H1 (cell line): ENCODE results near the gene ACYP2. TPM values are rescaled to one million over a fixed set of nuclear protein-coding genes. Genes with fewer than 3 reads are reported as not detected.

Experiments used
- CTCF ChIA-PET: fragments of 300-600 bp; sonication (Branson Sonifier 250); formaldehyde crosslinking; loops from one replicate; lab custom pipeline; 2021; ENCODE audit not compliant: partially characterized antibody; lab: Charles Lee
- POLR2A ChIA-PET: fragments of 300-600 bp; sonication (Branson Sonifier 250); formaldehyde crosslinking; loops from one replicate; lab custom pipeline; 2021; ENCODE audit warnings: inconsistent platforms; ENCODE audit not compliant: partially characterized antibody; lab: Charles Lee
- DNase-seq, 2 experiments: peaks; one replicate each; pipeline versions ENCODE4 v3.0.0 to v3.0.0-alpha.2; 2010 to 2022; ENCODE audit warnings: low spot score in 2 of 2, low read depth in 1 of 2, mixed read lengths in 1 of 2
- FAIRE-seq: peaks from 2 replicates; lab custom pipeline; 2011; peaks lifted over from hg19 to GRCh38; lab: Jason Lieb, UNC
- H2AFZ ChIP-seq: 2 replicates; pipeline ENCODE4 v1.8.1; 2012; ENCODE audit warnings: low read length, inconsistent platforms
- H2AK5ac ChIP-seq: 2 replicates; pipeline ENCODE4 v1.6.1; 2013; ENCODE audit warnings: low read depth, low read length
- H2BK120ac ChIP-seq: replicated peaks from 2 replicates; pipeline ENCODE3; 2013; ENCODE audit warnings: low read depth, low read length, inconsistent platforms
- H2BK12ac ChIP-seq: 2 replicates; pipeline ENCODE4 v1.6.1; 2013; ENCODE audit warnings: low read depth, low read length
- H2BK15ac ChIP-seq: 2 replicates; pipeline ENCODE4 v1.6.1; 2013; ENCODE audit warnings: low read length
- H2BK20ac ChIP-seq: 2 replicates; pipeline ENCODE4 v1.6.1; 2013; ENCODE audit warnings: low read length
- H2BK5ac ChIP-seq: 2 replicates; pipeline ENCODE4 v1.6.1; 2013; ENCODE audit warnings: low read depth, low read length
- H3K14ac ChIP-seq: 2 replicates; pipeline ENCODE4 v1.6.1; 2013; ENCODE audit warnings: inconsistent platforms; ENCODE audit not compliant: insufficient read length
- H3K18ac ChIP-seq: 2 replicates; pipeline ENCODE4 v1.6.1; 2013; ENCODE audit warnings: low read length; ENCODE audit errors: extremely low read depth
- H3K23ac ChIP-seq: 2 replicates; pipeline ENCODE4 v1.6.1; 2013; ENCODE audit warnings: inconsistent platforms; ENCODE audit not compliant: insufficient read length
- H3K23me2 ChIP-seq: 2 replicates; pipeline ENCODE4 v1.6.1; 2013; ENCODE audit warnings: low read depth, low read length
- H3K27ac ChIP-seq: 2 replicates; pipeline ENCODE4 v1.6.1; 2011; ENCODE audit warnings: low read depth, low read length, inconsistent platforms
- H3K27me3 ChIP-seq, 4 experiments: replicated peaks in 1 of 4; 1 replicate in 1 of 4; 2 replicates in 3 of 4; pipeline versions ENCODE4 v1.6.1 to v1.8.1; 2011 to 2013; ENCODE audit warnings: low read length in 3 of 4, mild to moderate bottlenecking in 3 of 4, inconsistent platforms in 2 of 4, mixed read lengths in 2 of 4, moderate library complexity in 1 of 4; ENCODE audit not compliant: control insufficient read depth in 3 of 4, insufficient read depth in 3 of 4; ENCODE audit errors: extremely low read depth in 1 of 4
- H3K36me3 ChIP-seq, 4 experiments: 2 replicates each; pipeline versions ENCODE4 v1.6.1 to v1.8.1; 2011 to 2013; ENCODE audit warnings: mild to moderate bottlenecking in 4 of 4, low read length in 3 of 4, moderate library complexity in 2 of 4, control low read depth in 1 of 4, inconsistent platforms in 1 of 4; ENCODE audit not compliant: insufficient read depth in 4 of 4, control insufficient read depth in 2 of 4
- H3K4ac ChIP-seq: replicated peaks from 2 replicates; pipeline ENCODE3; 2013; ENCODE audit warnings: low read length, low read depth, mixed read lengths, inconsistent platforms; ENCODE audit not compliant: insufficient read length
- H3K4me1 ChIP-seq, 4 experiments: replicated peaks in 1 of 4; 1 replicate in 1 of 4; 2 replicates in 3 of 4; pipeline versions ENCODE4 v1.6.1 to v1.8.1; 2011 to 2013; ENCODE audit warnings: low read length in 3 of 4, inconsistent platforms in 2 of 4, mixed read lengths in 1 of 4; ENCODE audit not compliant: insufficient read depth in 4 of 4, control insufficient read depth in 3 of 4
- H3K4me2 ChIP-seq, 2 experiments: 2 replicates each; pipeline versions ENCODE4 v1.6.1 to v1.8.1; 2011 to 2013; ENCODE audit warnings: low read depth in 2 of 2, low read length in 2 of 2, control low read depth in 1 of 2, inconsistent platforms in 1 of 2, mild to moderate bottlenecking in 1 of 2; ENCODE audit not compliant: insufficient read depth in 1 of 2
- H3K4me3 ChIP-seq, 4 experiments: fragments of 200-600, 300-600 bp in 1 of 4; sonication (generic), shearing (Covaris generic), sonication (Bioruptor Twin) in 1 of 4; 2 replicates each; pipeline versions ENCODE4 v1.5.1 to v1.8.1; 2011 to 2016; ENCODE audit warnings: low read length in 4 of 4, low read depth in 3 of 4, control low read depth in 2 of 4, inconsistent platforms in 2 of 4, mild to moderate bottlenecking in 2 of 4, mixed read lengths in 1 of 4, moderate library complexity in 1 of 4; ENCODE audit not compliant: insufficient read depth in 2 of 4; ENCODE audit errors: extremely low read depth in 1 of 4
- H3K56ac ChIP-seq: replicated peaks from 2 replicates; pipeline ENCODE3; 2013; ENCODE audit warnings: low read depth, mild to moderate bottlenecking, mixed read lengths, low read length, inconsistent platforms; ENCODE audit not compliant: insufficient read length
- H3K79me1 ChIP-seq: 2 replicates; pipeline ENCODE4 v1.6.1; 2013; ENCODE audit warnings: low read depth, low read length, control low read depth
- H3K79me2 ChIP-seq, 2 experiments: 2 replicates each; pipeline versions ENCODE4 v1.6.1 to v1.8.1; 2012 to 2013; ENCODE audit warnings: low read length in 2 of 2, mild to moderate bottlenecking in 2 of 2, inconsistent platforms in 1 of 2; ENCODE audit not compliant: insufficient read depth in 2 of 2, control insufficient read depth in 1 of 2
- H3K9ac ChIP-seq, 4 experiments: replicated peaks in 1 of 4; 1 replicate in 1 of 4; 2 replicates in 3 of 4; pipeline versions ENCODE4 v1.6.1 to v1.8.1; 2011 to 2013; ENCODE audit warnings: low read depth in 3 of 4, low read length in 3 of 4, control low read depth in 2 of 4, mild to moderate bottlenecking in 2 of 4, moderate library complexity in 2 of 4, inconsistent platforms in 1 of 4; ENCODE audit errors: extremely low read depth in 1 of 4
- H3K9me3 ChIP-seq, 2 experiments: 2 replicates each; pipeline versions ENCODE4 v1.6.1 to v1.8.1; 2012 to 2013; ENCODE audit warnings: mild to moderate bottlenecking in 2 of 2, moderate library complexity in 2 of 2, control low read depth in 1 of 2, inconsistent platforms in 1 of 2, low read depth in 1 of 2, low read length in 1 of 2, mixed read lengths in 1 of 2; ENCODE audit not compliant: insufficient read depth in 2 of 2
- H4K20me1 ChIP-seq, 2 experiments: replicated peaks in 1 of 2; 2 replicates each; pipeline versions ENCODE3 to v1.8.1; 2011 to 2013; ENCODE audit warnings: inconsistent platforms in 2 of 2, low read length in 2 of 2, mild to moderate bottlenecking in 1 of 2; ENCODE audit not compliant: insufficient read depth in 2 of 2, control insufficient read depth in 1 of 2
- H4K5ac ChIP-seq: 2 replicates; pipeline ENCODE4 v1.6.1; 2013; ENCODE audit warnings: low read length, low read depth, mixed read lengths, inconsistent platforms; ENCODE audit not compliant: insufficient read length
- H4K8ac ChIP-seq: 2 replicates; pipeline ENCODE4 v1.8.0; 2013; ENCODE audit warnings: mild to moderate bottlenecking, moderate library complexity, low read length, inconsistent platforms; ENCODE audit not compliant: insufficient read depth; ENCODE audit errors: extremely low read depth
- H4K91ac ChIP-seq: replicated peaks from 2 replicates; pipeline ENCODE3; 2013; ENCODE audit warnings: low read length, mixed read lengths, inconsistent platforms; ENCODE audit not compliant: insufficient read length
- CTBP2 ChIP-seq: IDR thresholded peaks from 2 replicates; pipeline ENCODE4 v1.7.0; 2011; ENCODE audit warnings: borderline replicate concordance, mild to moderate bottlenecking, moderate library complexity, mixed read lengths, low read length; ENCODE audit not compliant: insufficient read depth, insufficient read length
- KDM5A ChIP-seq: fragments of 200-600 bp; IDR thresholded peaks from 2 replicates; pipeline ENCODE4 v1.7.1; 2012; ENCODE audit warnings: mild to moderate bottlenecking, low read length, inconsistent platforms, mixed read lengths
- MAFK ChIP-seq: IDR thresholded peaks from 2 replicates; pipeline ENCODE4 v1.6.1; 2012; ENCODE audit warnings: low read depth, mild to moderate bottlenecking, improper control_type of control experiment, low read length
- RFX5 ChIP-seq: IDR thresholded peaks from 2 replicates; pipeline ENCODE4 v1.6.1; 2011; ENCODE audit warnings: low read depth, low read length, improper control_type of control experiment, borderline replicate concordance
- RNF2 ChIP-seq: fragments of 200-900, 300-1000 bp; sonication (generic); IDR thresholded peaks from 2 replicates; pipeline ENCODE4 v1.7.1; 2016; ENCODE audit warnings: borderline replicate concordance, low read depth, mild to moderate bottlenecking, antibody characterized with exemption, low read length; ENCODE audit not compliant: poor library complexity, severe bottlenecking; ENCODE audit errors: missing control alignments
- SP4 ChIP-seq: IDR thresholded peaks from 2 replicates; pipeline ENCODE4 v1.6.1; 2012; ENCODE audit warnings: low read length, inconsistent platforms
- TAF7 ChIP-seq: optimal IDR thresholded peaks from 2 replicates; pipeline ENCODE3; 2011; ENCODE audit warnings: low read depth, mild to moderate bottlenecking, inconsistent platforms, low read length, moderate library complexity, borderline replicate concordance
- WGBS, 2 experiments: shearing (Covaris generic) in 1 of 2; methylation state at CpG; one replicate each; pipeline versions ENCODE4 v1.1.6 to v1.1.7; 2013 to 2015; ENCODE audit warnings: low lambda C conversion rate in 2 of 2, mixed read lengths in 2 of 2, inconsistent platforms in 1 of 2, low coverage in 1 of 2, missing lambda C conversion rate in 1 of 2; ENCODE audit not compliant: insufficient replicate concordance in 2 of 2, insufficient coverage in 1 of 2, insufficient read length in 1 of 2; ENCODE audit errors: extremely low coverage in 1 of 2, missing lambda C conversion rate in 1 of 2; 5-methylcytosine and 5-hydroxymethylcytosine counted together
- polyA plus RNA-seq, 7 experiments: library from polyadenylated mRNA; depleted of rRNA in 3 of 7; stranded (reverse) in 5 of 7; unstranded in 2 of 7; fragments of >200 nt in 5 of 7; fragments of 200-250 nt in 2 of 7; gene quantifications; 1 replicate in 5 of 7; 2 replicates in 1 of 7; 4 replicates in 1 of 7; pipeline versions ENCODE4 v1.2.1 to v1.2.3, GENCODE V29; 2011 to 2013; ENCODE audit warnings: missing spikeins in 2 of 7, mixed read lengths in 2 of 7
- total RNA-seq: library from RNA; stranded (reverse); fragmentation: NEBNext Ultra II Directional; extraction: Animal tissue kit (Norgen Biotek cat#: 25700); gene quantifications from 2 replicates; pipeline ENCODE4 v1.2.1, GENCODE V29; 2021
- TF ChIP-seq, protein P1 (sequence below): IDR thresholded peaks from 2 replicates; pipeline ENCODE4 v1.6.1; 2012; ENCODE audit warnings: low read length, inconsistent platforms
- TF ChIP-seq, protein P2 (sequence below), 3 experiments: IDR thresholded peaks; 1 replicate in 2 of 3; 2 replicates in 1 of 3; pipeline versions ENCODE4 v1.5.1 to v1.6.1; 2011; ENCODE audit warnings: low read length in 3 of 3, mild to moderate bottlenecking in 3 of 3, inconsistent platforms in 2 of 3, low read depth in 1 of 3, moderate library complexity in 1 of 3; ENCODE audit not compliant: insufficient read depth in 1 of 3; ENCODE audit errors: control extremely low read depth in 1 of 3

ACYP2 gene
- total and polyA plus RNA-seq, 2 of the 8 experiments (the other 6 are each of a cell fraction or from before 2014, with no cell fraction given) = 3.4 to 4.4 TPM

GRCh38 chr2:54076586-54076985 lies 38.8 kb upstream of the ACYP2 start:
- CTCF ChIA-PET = interaction anchor here (0.9 kb wide), 1 partner anchor 30 kb away, joined by 3 read pairs; no protein-coding TSS in a partner anchor
- DNase-seq = no peak
- TF ChIP-seq KDM5A = no peak
- no peak for TF ChIP-seq RFX5
- no peak for TF ChIP-seq SP4
- no peak for TF ChIP-seq TAF7
- no peak for TF ChIP-seq RNF2
- no peak for TF ChIP-seq CTBP2
- TF ChIP-seq, protein P1, sequence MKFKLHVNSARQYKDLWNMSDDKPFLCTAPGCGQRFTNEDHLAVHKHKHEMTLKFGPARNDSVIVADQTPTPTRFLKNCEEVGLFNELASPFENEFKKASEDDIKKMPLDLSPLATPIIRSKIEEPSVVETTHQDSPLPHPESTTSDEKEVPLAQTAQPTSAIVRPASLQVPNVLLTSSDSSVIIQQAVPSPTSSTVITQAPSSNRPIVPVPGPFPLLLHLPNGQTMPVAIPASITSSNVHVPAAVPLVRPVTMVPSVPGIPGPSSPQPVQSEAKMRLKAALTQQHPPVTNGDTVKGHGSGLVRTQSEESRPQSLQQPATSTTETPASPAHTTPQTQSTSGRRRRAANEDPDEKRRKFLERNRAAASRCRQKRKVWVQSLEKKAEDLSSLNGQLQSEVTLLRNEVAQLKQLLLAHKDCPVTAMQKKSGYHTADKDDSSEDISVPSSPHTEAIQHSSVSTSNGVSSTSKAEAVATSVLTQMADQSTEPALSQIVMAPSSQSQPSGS = no peak
- TF ChIP-seq, protein P2, sequence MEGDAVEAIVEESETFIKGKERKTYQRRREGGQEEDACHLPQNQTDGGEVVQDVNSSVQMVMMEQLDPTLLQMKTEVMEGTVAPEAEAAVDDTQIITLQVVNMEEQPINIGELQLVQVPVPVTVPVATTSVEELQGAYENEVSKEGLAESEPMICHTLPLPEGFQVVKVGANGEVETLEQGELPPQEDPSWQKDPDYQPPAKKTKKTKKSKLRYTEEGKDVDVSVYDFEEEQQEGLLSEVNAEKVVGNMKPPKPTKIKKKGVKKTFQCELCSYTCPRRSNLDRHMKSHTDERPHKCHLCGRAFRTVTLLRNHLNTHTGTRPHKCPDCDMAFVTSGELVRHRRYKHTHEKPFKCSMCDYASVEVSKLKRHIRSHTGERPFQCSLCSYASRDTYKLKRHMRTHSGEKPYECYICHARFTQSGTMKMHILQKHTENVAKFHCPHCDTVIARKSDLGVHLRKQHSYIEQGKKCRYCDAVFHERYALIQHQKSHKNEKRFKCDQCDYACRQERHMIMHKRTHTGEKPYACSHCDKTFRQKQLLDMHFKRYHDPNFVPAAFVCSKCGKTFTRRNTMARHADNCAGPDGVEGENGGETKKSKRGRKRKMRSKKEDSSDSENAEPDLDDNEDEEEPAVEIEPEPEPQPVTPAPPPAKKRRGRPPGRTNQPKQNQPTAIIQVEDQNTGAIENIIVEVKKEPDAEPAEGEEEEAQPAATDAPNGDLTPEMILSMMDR (IDR thresholded peaks at IDR 0.05; ENCODE audit: control extremely low read depth in 1 of 3, insufficient read depth in 1 of 3, low read depth in 1 of 3, low read length in 3 of 3) = no peak
- no peak for TF ChIP-seq MAFK

More at GRCh38 chr2:54076586-54076985, 38.8 kb upstream of the ACYP2 start:
- no peak overlapping the region for H2BK12ac ChIP-seq
- no peaks in the 10 kb centered on the region for H3K79me2 ChIP-seq
- no peaks in the 10 kb centered on the region for H3K79me1 ChIP-seq
- 85% methylated on average over 1 of the region's 1 CpG; no CpG with 5 or more reads in 1 of the 2 experiments for WGBS, 2 experiments
- no peaks in the 10 kb centered on the region for H3K9me3 ChIP-seq
- H3K23ac ChIP-seq = no peak overlapping the region
- no peak overlapping the region for H2AK5ac ChIP-seq
- no peaks in the 10 kb centered on the region for H3K27me3 ChIP-seq
- no peak overlapping the region for H3K18ac ChIP-seq
- H4K8ac ChIP-seq = no peak overlapping the region
- H2BK120ac ChIP-seq = no peak overlapping the region
- H3K56ac ChIP-seq = no peak overlapping the region
- H3K14ac ChIP-seq = no peak overlapping the region
- no peak overlapping the region for H3K27ac ChIP-seq
- H3K4ac ChIP-seq = no peak overlapping the region
- no peak overlapping the region for H2BK20ac ChIP-seq
- no peak overlapping the region for H3K4me2 ChIP-seq
- no peak overlapping the region for H4K91ac ChIP-seq
- no peak overlapping the region for H2BK5ac ChIP-seq
- no peaks in the 10 kb centered on the region for H3K23me2 ChIP-seq
- H4K20me1 ChIP-seq = no peaks in the 10 kb centered on the region
- no peak overlapping the region for H3K9ac ChIP-seq
- H2BK15ac ChIP-seq = no peak overlapping the region
- no peaks in the 10 kb centered on the region for H3K4me1 ChIP-seq
- no peak overlapping the region for H2AFZ ChIP-seq
- no peaks in the 10 kb centered on the region for H3K36me3 ChIP-seq
- no peak overlapping the region for H3K4me3 ChIP-seq
- POLR2A ChIA-PET = no interaction called here
- H4K5ac ChIP-seq = no peak overlapping the region
- FAIRE-seq = no peak
